ENCODE measurements around the gene FHL3.
"Not testable (repeated sequence)": the region's sequence is repeated elsewhere in the genome, so short reads cannot be mapped to it uniquely, and the experiment has no call there.

The FHL3 gene

DNA sequence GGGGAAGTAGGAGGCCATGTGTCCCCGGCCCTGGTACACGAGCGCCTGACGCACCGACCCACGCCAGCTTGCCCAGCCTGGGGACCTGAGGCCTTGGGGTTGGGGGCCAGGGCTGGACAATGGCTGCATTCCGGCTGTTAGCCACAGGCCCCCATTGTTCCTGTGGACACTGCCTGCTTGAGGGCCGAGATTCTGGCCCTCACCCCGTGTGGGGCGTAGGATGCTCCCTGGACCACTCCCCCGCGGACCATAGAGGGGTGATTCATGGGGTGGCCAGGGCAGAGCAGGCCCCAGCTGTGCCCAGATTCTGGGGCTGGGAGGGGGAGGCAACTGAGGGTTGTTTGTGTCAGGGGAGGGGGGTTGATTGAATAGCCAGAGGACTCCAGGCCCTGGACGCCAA lies 29.6 kb upstream of the FHL3 start:
- ChIA-PET POLR2A (no interaction called here), CTCF (interaction anchor here (1.3 to 1.6 kb wide), 2 partner anchors 12 to 800 kb away, joined by 4 to 5 read pairs; no protein-coding TSS in a partner anchor)
- TF ChIP-seq, protein P1, sequence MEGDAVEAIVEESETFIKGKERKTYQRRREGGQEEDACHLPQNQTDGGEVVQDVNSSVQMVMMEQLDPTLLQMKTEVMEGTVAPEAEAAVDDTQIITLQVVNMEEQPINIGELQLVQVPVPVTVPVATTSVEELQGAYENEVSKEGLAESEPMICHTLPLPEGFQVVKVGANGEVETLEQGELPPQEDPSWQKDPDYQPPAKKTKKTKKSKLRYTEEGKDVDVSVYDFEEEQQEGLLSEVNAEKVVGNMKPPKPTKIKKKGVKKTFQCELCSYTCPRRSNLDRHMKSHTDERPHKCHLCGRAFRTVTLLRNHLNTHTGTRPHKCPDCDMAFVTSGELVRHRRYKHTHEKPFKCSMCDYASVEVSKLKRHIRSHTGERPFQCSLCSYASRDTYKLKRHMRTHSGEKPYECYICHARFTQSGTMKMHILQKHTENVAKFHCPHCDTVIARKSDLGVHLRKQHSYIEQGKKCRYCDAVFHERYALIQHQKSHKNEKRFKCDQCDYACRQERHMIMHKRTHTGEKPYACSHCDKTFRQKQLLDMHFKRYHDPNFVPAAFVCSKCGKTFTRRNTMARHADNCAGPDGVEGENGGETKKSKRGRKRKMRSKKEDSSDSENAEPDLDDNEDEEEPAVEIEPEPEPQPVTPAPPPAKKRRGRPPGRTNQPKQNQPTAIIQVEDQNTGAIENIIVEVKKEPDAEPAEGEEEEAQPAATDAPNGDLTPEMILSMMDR (IDR thresholded peaks at IDR 0.05; ENCODE audit: control extremely low read depth, extremely low read depth, low read depth, missing control alignments) = no peak
- DNase-seq (ENCODE audit: extremely low spot score) = no peak

DNA sequence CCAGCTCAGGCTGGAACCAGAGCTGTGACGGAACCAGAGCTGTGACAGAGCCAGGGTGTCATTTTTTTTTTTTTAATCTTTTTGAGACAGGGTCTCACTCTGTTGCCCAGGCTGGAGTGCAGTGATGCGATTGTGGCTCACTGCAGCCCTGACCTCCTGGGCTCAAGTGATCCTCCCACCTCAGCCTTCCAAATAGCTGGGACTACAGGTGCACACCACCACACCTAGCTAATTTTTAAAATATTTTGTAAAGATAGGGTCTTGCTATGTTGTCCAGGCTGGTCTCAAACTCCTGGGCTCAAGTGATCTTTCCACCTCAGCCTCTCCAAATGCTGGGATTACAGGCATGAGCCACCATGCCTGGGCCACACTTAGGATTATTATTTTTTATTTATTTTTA lies 27.7 kb upstream of the FHL3 start:
- CTCF ChIA-PET = interaction anchor here (1.7 kb wide), 1 partner anchor 14 kb away, joined by 6 read pairs; no protein-coding TSS in a partner anchor
- DNase-seq (ENCODE audit: extremely low spot score); POLR2A ChIA-PET: not testable (repeated sequence)

DNA sequence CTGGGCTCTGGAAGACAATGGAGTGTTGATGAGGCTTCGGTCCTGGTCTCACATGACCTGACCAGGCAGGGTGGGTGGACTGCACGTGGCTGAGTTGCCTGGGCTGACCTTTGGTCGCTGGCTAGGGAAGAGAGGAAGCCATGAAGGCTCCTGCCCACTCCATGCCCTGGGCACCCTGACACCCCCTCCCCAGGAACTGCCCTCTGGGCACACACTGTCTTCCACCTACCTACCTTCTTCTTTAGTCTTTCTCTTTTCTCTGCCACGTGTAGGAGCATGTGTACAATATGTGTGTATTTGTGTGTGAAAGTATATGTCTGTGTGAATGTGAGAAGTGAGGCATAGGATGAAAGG lies 26.2 kb upstream of the FHL3 start:
- ChIA-PET CTCF (no interaction called here), POLR2A (no interaction called here)
- TF ChIP-seq, protein P1 (IDR thresholded peaks at IDR 0.05; ENCODE audit: control extremely low read depth, extremely low read depth, low read depth, missing control alignments) = no peak

DNA sequence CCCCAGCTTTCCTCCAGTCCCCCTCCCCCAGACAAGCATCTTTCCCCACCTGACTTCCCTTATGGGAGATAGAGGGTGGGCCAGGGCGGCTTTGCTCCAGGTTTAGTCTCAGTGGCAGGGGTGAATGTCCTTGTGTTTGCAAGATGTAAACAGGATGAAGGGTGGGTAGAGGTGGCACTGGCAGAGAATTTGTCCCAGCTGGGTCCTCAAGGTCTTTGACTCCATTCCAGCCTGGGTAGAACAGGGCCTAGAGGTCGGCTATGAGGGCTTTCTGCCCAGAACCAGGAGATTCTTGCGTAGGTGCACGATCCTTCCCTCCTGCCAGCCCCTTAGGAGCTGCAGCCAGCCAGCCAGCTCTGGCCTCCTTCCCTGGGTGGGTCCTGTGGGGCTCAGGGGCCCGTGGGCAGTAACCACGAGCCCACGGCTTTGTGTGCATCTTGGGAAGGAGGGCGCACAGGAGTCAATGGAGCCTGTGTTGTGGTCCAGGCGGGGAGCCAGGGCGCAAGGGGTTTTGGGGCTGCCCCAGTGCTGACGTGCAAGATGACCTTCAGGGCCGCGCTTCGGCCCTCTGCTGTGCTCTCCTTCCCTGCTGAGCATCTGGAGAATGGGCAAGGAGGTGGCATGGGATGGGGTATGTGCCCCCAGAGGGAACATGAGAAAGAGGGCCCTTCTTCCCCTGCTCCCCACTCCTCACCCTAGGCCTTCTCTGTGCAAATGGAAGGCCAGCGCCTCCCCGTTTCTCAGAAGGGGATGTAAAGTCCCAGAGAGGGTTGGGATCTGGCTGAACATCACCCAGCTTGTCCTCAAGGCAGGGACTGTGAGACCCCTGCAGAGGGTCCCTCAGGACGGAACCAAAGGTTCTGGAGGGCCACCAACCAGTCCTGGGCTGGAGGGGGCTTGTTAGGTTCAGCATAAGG lies 25.5 kb upstream of the FHL3 start:
- TF ChIP-seq, protein P1 (IDR thresholded peaks at IDR 0.05; ENCODE audit: control extremely low read depth, extremely low read depth, low read depth, missing control alignments) = no peak
- POLR2A ChIA-PET = interaction anchor here (0.8 kb wide), 1 partner anchor 16 kb away, joined by 5 read pairs; the partner anchor contains the start of gene POU3F1
- CTCF ChIA-PET = interaction anchor here (1.0 to 6.6 kb wide), 6 partner anchors 11 to 556 kb away, joined by 3 to 58 read pairs (median 4); no protein-coding TSS in a partner anchor
- no peak for DNase-seq (ENCODE audit: extremely low spot score)

More for the DNA sequence above, 26.2 kb upstream of the FHL3 start:
- no peak for DNase-seq (ENCODE audit: extremely low spot score)

DNA sequence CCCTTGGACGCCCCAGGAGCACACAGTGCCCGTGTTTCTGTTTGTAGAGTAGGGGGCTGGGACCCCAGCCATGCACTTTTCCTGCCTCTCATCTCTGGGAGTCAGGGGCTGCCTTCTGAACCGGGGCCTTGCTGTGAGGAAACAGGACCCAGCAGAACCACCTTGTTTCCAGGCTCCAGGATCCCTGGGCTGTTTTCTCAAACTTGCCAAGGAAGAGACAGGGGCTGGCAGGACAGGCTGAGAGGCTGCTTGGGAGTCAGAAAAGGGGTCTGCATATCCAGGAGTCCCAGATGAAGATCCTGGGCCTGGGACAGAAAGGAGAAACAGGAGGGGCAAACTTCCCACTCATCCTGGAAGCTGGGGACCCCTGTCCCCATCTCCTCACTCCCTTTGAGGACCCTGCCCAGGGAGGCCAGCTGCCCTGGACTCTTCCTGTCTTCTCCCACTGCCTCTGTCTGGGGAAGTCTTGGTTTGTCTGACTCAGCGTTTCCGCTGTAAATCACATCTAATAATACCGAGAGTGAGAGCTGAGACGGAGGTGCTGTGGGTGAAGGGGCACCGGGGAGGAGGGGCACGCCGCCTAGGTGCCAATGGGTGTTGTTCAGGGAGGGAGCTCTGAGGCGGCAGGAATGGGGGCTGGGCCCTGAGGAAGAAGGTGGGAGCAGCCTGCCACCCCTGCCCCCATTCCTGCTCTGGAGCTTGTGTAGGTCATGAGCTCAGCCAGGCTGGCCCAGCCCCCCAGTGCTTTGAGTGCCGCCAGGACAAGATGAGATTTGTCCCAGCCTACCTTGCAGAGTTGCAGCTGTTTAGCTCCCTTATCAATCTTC lies 24.6 kb upstream of the FHL3 start:
- CTCF ChIA-PET = interaction anchor here (1.0 to 6.6 kb wide), 8 partner anchors 11 to 803 kb away, joined by 3 to 58 read pairs (median 4); partner anchors contain the start of gene UTP11
- peak; percentile 75 for DNase-seq (ENCODE audit: extremely low spot score)
- TF ChIP-seq, protein P1 (IDR thresholded peaks at IDR 0.05; ENCODE audit: control extremely low read depth, extremely low read depth, low read depth, missing control alignments) = no peak
- POLR2A ChIA-PET = interaction anchor here (0.6 to 0.8 kb wide), 2 partner anchors 17 to 180 kb away, joined by 5 to 9 read pairs; partner anchors contain the start of gene POU3F1

DNA sequence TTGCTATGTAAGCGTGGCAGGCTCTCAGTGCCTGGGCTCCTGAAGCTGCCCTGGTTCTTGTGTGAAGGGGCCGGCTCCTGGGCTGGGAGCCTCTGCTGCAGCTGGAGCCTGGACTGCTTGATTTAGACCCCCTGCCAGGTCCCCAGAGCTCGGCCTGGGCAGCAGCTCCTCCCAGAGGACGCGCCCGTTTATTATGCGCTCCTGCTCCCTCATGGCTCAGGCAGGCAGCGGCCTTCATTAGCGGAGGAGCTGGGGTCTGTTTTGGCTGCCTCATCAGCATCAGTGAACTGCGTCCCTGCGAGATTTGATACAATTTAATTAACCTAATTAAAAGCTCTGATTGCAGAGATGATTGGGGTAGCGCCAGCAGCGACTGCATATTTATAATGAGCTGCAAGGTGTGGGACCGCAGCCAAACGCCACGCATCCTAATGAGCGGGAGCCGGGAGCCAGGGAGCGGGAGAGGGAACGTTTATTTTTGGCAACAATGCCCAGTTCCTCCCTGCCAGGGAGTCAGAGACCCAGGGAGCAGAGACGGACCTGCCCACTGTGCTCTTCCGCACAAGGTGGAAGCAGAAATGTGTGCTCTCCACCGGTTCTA lies 23.9 kb upstream of the FHL3 start:
- TF ChIP-seq, protein P1 (IDR thresholded peaks at IDR 0.05; ENCODE audit: control extremely low read depth, extremely low read depth, low read depth, missing control alignments) = no peak
- ChIA-PET POLR2A (interaction anchor here (0.6 kb wide), 1 partner anchor 179 kb away, joined by 9 read pairs; no protein-coding TSS in a partner anchor), CTCF (interaction anchor here (1.0 to 6.6 kb wide), 5 partner anchors 8 to 804 kb away, joined by 3 to 58 read pairs (median 13); partner anchors contain the start of gene UTP11)
- DNase-seq (ENCODE audit: extremely low spot score) = no peak

All from GM10248 (cell line).